ENCODE measurements around the gene PNPT1. TPM values are rescaled to one million over a fixed set of nuclear protein-coding genes. Genes with fewer than 3 reads are reported as not detected.

The PNPT1 gene
- total RNA-seq, 2 experiments from 2014 or later: 10.2 to 10.3 TPM

- ChIA-PET CTCF (interaction anchor here (1.0 kb wide), 1 partner anchor 12 kb away, joined by 3 read pairs; no protein-coding TSS in a partner anchor), POLR2A (interaction anchor here (0.6 to 3.0 kb wide), 26 partner anchors 8 to 1850 kb away, joined by 3 to 136 read pairs (median 4); partner anchors contain the start of genes ASB3, CCDC88A, CFAP36 and CHAC2)
- intact Hi-C loops (cut with DNase I, micrococcal nuclease): loop anchor here (2.0 to 10.0 kb wide), 9 partner anchors 73 to 1833 kb away; partner anchors contain the start of genes EML6 (in 2 of the 2), ASB3 (in 1 of the 2), CLHC1 (in 1 of the 2) and ERLEC1 (in 1 of the 2)
- Histone ChIP-seq H3K27me3 (ENCODE audit: control insufficient read depth in 1 of 2, insufficient read depth in 2 of 2, low read length in 2 of 2) (no peaks in the 10 kb centered on the region), H3K4me3 (ENCODE audit: low read length) (peak overlapping the region; percentile 82), H3K27ac (ENCODE audit: low read depth in 1 of 2, low read length in 2 of 2) (peak overlapping the region; percentile 97 to 98), H3K36me3 (ENCODE audit: insufficient read depth, low read length) (peaks cover 47% of the 10 kb centered on the region), H3K9me3 (ENCODE audit: control insufficient read depth in 1 of 2, insufficient read depth in 1 of 2, low read length in 2 of 2) (no peaks in the 10 kb centered on the region), H3K4me1 (ENCODE audit: insufficient read depth, low read length) (peaks cover 37% of the 10 kb centered on the region)
- H3K4me3 Mint-ChIP-seq: no peak overlapping the region
- H3K27me3 Mint-ChIP-seq: no peaks in the 10 kb centered on the region
- no peaks in the 10 kb centered on the region for H3K9me3 Mint-ChIP-seq
- TF ChIP-seq CTCF (IDR thresholded peaks at IDR 0.05): peak; percentile 9
- H3K27ac Mint-ChIP-seq: no peak overlapping the region
- H3K4me1 Mint-ChIP-seq (ENCODE audit: low read depth): peaks cover 66% of the 10 kb centered on the region
- ATAC-seq (ENCODE audit: poor library complexity) (peak; percentile 0), DNase-seq (peak in 1 of 14 experiments; percentile 32)
- peaks cover 21% of the 10 kb centered on the region for H3K36me3 Mint-ChIP-seq (ENCODE audit: low read depth)
These were observed 75.7 kb downstream of the PNPT1 start for GRCh38 chr2:55618025-55618274.

- DNase-seq: peak; percentile 97 to 100 (median 98)
- H3K9me3 Mint-ChIP-seq: no peaks in the 10 kb centered on the region
- no peak within 1 kb of the TSS for H3K4me3 Mint-ChIP-seq
- peak; percentile 80 for ATAC-seq (ENCODE audit: poor library complexity)
- H3K27me3 Mint-ChIP-seq: no peaks in the 10 kb centered on the region
- Histone ChIP-seq H3K4me1 (ENCODE audit: insufficient read depth, low read length) (peaks cover 37% of the 10 kb centered on the region), H3K9me3 (ENCODE audit: control insufficient read depth in 1 of 2, insufficient read depth in 1 of 2, low read length in 2 of 2) (no peaks in the 10 kb centered on the region), H3K4me3 (ENCODE audit: low read length) (peak within 1 kb of the TSS; percentile 82), H3K27ac (ENCODE audit: low read depth in 1 of 2, low read length in 2 of 2) (peak within 1 kb of the TSS; percentile 98 to 99), H3K27me3 (ENCODE audit: control insufficient read depth in 1 of 2, insufficient read depth in 2 of 2, low read length in 2 of 2) (no peaks in the 10 kb centered on the region), H3K36me3 (ENCODE audit: insufficient read depth, low read length) (peaks cover 49% of the 10 kb centered on the region)
- peaks cover 15% of the 10 kb centered on the region for H3K36me3 Mint-ChIP-seq (ENCODE audit: low read depth)
- H3K4me1 Mint-ChIP-seq (ENCODE audit: low read depth): peaks cover 61% of the 10 kb centered on the region
- H3K27ac Mint-ChIP-seq: no peak within 1 kb of the TSS
- TF ChIP-seq CTCF (IDR thresholded peaks at IDR 0.05): peak; percentile 35
- ChIA-PET POLR2A (interaction anchor here (0.6 to 3.0 kb wide), 27 partner anchors 8 to 1849 kb away, joined by 3 to 136 read pairs (median 4); partner anchors contain the start of genes ASB3, CCDC88A, CFAP36 and CHAC2), CTCF (interaction anchor here (1.0 kb wide), 2 partner anchors 12 to 16 kb away, joined by 3 read pairs; no protein-coding TSS in a partner anchor)
- intact Hi-C loops (cut with DNase I, micrococcal nuclease): loop anchor here (1.0 to 10.0 kb wide), 11 partner anchors 73 to 1833 kb away; partner anchors contain the start of genes CFAP36 (in 2 of the 2), EML6 (in 2 of the 2), ACYP2 (in 1 of the 2) and ASB3 (in 1 of the 2)
These were observed 76.2 kb downstream of the PNPT1 start, which contains the start of gene PPP4R3B for GRCh38 chr2:55617175-55618024. PPP4R3B (minus strand) TSS chr2:55617622; CDS start chr2:55617285, 337 bp downstream.

- no peak for TF ChIP-seq CTCF (IDR thresholded peaks at IDR 0.05)
- no peaks in the 10 kb centered on the region for H3K27me3 ChIP-seq (ENCODE audit: control insufficient read depth in 1 of 2, insufficient read depth in 2 of 2, low read length in 2 of 2)
- DNase-seq (peak in 11 of 14 experiments; percentile 5 to 85 (median 34)), ATAC-seq (ENCODE audit: poor library complexity) (peak; percentile 18)
- peak overlapping the region; percentile 82 for H3K4me3 ChIP-seq (ENCODE audit: low read length)
- H3K9me3 ChIP-seq (ENCODE audit: control insufficient read depth in 1 of 2, insufficient read depth in 1 of 2, low read length in 2 of 2): no peaks in the 10 kb centered on the region
- Mint-ChIP-seq H3K4me3 (no peak overlapping the region), H3K36me3 (ENCODE audit: low read depth) (peaks cover 18% of the 10 kb centered on the region), H3K27me3 (no peaks in the 10 kb centered on the region), H3K4me1 (ENCODE audit: low read depth) (peaks cover 55% of the 10 kb centered on the region), H3K9me3 (no peaks in the 10 kb centered on the region), H3K27ac (no peak overlapping the region)
- CTCF ChIA-PET: interaction anchor here (1.0 kb wide), 1 partner anchor 15 kb away, joined by 3 read pairs; no protein-coding TSS in a partner anchor
- H3K36me3 ChIP-seq (ENCODE audit: insufficient read depth, low read length): peaks cover 52% of the 10 kb centered on the region
- POLR2A ChIA-PET: interaction anchor here (0.9 to 3.0 kb wide), 7 partner anchors 20 to 1849 kb away, joined by 3 to 136 read pairs (median 7); partner anchors contain the start of genes CFAP36, CHAC2, CLHC1 and RPS27A
- peak overlapping the region; percentile 96 to 99 for H3K27ac ChIP-seq (ENCODE audit: low read depth in 1 of 2, low read length in 2 of 2)
- intact Hi-C loops (cut with DNase I, micrococcal nuclease): loop anchor here (1.0 to 10.0 kb wide), 10 partner anchors 97 to 1832 kb away; partner anchors contain the start of genes CFAP36 (in 2 of the 2), EML6 (in 2 of the 2), ACYP2 (in 1 of the 2) and ASB3 (in 1 of the 2)
- peaks cover 33% of the 10 kb centered on the region for H3K4me1 ChIP-seq (ENCODE audit: insufficient read depth, low read length)
These were observed 77.0 kb downstream of the PNPT1 start for GRCh38 chr2:55616551-55617174.
